ENCODE measurements around the gene ZCCHC2.

The ZCCHC2 gene

DNA sequence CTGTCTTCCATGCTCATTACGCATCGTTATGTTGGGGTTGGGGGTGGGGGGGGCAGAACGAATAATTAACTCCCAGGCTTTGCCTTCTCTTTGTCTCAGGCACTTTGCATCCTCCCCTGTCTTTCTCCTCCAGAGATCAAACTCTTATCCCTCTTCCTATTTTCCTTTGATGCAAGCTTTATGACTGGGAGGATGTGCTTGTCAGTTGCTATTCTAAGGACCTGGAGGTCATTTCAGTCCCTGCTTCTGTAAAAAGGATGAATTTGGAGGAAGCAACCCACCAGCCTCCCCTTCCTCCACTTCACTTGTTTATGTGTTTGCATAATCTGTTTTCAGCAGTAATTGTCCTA is 87.5 kb downstream of the ZCCHC2 start:
- no peak for DNase-seq (ENCODE audit: low read depth in 2 of 2)

DNA sequence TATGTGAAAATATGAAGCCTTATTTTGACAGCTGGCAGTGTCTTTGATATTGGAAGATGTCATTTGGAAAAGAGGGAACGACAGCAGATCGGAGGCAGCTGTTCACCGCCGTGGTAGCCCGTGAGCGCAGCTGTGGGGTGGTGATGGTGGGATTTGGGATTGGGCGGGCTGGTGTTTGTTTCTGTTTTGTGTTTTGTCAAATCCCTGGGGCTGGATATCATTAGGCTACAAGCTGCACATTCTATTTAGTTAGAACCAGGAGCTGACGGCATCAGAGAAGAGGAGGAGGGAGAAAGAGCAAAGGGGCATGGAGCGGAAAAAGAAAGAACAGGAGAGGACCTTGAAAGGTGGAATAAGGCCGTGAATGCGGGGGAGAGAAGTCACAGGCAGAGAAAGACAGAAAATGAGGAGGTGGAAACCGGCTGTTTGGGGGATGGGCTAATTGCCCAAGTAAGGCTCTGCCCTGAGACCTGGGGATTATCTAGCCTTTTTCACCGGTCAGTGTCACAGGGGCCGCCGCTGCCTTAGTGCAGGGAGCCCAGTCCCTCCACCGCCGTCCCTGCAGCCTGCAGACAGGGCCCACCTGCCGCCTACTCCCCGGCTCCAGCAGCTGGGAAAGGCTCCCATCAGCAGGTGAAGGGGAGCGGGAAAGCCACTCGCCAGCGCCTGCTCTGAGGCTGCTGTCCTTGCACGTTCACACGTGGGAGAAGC is 88.0 kb downstream of the ZCCHC2 start:
- no peak for DNase-seq (ENCODE audit: low read depth in 2 of 2)

DNA sequence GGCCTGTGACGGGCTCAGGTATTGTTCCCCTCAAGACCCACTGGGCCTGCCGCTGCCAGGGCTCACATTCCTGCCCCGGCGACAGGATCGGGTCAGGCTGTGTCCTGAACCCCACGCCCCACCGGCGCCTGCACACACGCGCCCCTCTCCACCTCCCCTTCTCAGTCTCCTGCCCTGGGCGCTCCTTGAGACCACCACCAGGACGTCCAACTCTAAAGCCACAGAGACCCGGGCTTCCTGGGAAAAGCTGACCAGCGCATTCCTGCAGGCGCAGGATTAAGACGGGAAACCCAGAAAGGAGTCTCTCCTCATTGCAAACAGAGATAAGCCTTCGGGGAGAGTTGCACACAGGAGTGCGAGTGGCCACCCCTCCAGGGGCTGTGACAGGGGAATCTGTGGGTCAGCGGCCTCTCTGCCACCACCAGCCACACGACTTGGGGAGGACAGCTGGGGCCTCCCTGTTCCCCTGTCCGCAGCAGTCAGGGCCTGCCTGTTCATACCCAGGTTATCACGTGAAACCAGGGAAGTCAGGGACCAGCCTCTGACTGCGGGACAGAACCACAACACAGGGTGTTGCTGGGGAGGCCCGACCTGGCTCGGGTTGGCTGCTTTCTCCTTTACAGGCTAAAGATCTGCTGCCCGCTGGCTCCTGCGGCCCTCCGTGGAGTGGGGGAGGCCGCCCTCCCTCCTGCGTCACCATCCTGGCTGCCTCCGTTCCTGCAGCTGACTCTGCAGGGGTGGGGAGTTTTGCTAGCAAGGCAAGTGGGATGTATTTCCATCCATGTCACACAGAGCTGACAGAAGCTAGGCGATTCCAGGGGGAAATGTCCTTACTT is 88.8 kb downstream of the ZCCHC2 start:
- DNase-seq (ENCODE audit: low read depth in 2 of 2) = no peak

DNA sequence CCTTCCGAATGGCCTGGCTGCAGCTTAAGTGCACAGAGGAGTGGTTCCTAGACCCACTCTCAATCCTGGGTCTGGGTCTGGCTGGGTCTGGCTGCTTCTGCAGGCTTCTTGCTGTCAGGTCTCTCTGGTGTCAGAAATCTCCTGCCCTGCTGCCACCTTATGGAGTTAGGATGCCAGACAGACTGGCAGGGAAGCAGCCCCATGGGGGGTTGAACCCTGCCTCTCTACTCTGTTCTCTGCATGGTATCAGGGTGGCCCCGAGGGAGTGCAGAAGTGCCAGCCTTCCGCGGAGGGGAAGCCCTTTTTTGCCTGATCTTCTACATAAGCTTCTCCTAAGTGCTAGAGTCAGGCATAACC is 89.4 kb downstream of the ZCCHC2 start:
- no peak for DNase-seq (ENCODE audit: low read depth in 2 of 2)

DNA sequence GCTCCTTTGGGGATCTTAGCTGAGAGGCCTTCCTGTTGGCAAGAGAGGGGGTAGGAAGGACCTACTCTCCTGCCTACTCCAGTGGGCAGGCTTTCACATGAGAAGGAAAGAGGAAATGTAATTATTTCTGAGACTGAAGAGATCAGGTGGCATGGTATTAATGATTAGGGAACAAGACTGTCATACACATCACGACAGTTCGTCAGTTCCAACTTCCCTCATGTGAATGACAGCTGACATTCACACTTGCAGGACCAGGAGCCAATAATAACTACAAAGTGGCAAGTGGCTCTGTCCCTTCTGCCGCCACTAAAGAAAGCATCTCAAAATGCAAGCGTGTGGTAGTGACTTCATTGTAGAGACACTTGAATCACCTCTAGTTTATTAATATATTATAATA is 90.0 kb downstream of the ZCCHC2 start:
- no peak for DNase-seq (ENCODE audit: low read depth in 2 of 2)

DNA sequence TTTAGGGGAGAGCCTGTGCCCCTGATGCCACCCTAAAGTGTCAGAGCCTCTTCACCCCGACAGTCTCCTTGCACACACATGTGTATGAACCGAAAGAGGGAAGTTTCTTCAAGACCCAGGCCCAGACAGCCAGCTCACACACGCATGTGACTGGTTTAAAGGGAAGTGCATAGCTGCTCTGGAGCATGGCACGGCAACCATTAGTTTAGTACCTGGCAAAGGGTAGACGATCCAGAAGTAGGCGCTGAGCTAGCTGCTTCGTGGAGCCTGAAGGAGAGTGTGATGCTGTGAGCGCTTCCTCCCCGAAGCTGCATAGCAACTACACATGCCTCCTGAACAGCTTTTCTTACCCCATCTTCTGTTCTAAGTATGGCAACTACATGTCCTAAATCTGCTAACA is 91.7 kb downstream of the ZCCHC2 start:
- DNase-seq (ENCODE audit: low read depth in 2 of 2) = no peak

DNA sequence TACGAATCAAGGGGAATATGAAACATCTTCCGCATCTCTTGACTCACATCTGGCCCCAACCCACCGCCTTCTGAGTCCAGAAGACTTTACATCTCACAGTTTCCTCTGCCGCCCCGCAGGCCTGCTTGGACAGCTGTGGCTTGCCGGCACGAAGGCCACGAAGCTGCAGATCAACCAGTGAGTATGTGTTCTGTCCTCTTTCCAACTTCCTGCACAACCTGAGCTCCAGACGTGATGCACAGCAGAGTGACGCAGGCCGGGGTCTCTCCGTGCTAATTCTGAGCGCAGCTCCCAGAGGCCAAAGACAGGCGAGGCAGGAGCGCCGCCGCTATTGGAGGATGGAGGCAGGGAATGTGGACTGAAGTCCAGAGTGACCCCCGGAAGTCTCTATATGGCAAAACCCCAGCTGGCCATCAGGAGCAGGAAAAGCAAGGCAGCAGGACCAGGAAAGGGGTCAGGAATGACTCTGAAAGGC is 93.5 kb downstream of the ZCCHC2 start:
- DNase-seq (ENCODE audit: low read depth in 2 of 2) = no peak

DNA sequence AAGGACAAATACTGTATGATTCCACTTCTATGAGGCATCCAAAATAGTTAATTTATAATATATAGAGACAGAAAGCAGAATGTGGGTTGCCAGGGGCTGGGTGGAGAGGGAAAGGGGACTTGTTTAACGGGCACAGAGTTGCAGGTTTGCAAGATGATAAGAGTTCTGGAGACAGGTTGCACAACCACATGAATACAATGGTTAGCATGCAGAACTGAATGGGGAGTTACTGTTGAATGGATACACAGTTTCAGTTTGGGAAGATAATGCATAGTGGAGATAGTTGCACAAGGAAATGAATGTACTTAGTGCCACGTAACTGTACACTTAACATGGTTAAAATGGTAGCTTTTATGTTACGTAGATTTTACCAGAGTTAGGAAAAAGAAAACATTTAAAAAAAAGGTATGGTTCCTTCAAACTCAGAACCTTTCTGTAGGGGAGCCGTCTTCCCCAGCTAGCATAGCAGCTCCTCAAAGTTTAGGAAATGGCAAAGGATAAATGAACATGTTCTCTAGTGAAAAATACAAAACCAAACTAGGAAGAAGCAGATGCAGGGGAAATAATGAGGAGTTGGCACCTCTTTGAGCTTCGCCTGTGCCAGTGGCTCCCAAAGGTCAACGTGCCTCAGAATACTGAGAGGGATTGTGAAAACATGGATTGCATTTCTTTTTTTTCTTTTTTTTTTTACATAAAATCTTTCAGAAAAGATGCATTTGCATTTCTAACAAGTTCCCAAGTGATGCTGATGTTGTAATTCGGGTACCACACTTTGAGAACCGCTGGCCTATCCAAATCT is 95.2 kb downstream of the ZCCHC2 start:
- DNase-seq (ENCODE audit: low read depth in 2 of 2) = no peak

DNA sequence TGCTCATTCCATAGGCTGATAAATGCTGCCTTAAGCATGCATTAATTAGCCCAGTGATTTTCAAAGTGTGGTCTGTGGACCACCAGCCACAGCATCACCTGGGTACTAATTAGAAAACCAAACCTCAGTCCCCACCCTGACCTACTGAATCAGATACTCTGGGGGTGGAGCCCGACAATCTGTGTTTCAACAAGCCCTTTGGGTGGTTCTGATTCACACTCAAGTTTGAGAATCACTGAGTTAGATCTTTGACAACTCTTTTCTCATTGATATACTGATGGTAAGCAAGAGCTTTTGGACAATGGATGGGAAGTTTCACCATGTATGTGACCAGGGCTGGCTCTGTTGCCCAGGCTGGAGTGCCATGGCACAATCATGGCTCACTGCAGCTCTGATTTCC is 95.9 kb downstream of the ZCCHC2 start:
- DNase-seq (ENCODE audit: low read depth in 2 of 2) = no peak

DNA sequence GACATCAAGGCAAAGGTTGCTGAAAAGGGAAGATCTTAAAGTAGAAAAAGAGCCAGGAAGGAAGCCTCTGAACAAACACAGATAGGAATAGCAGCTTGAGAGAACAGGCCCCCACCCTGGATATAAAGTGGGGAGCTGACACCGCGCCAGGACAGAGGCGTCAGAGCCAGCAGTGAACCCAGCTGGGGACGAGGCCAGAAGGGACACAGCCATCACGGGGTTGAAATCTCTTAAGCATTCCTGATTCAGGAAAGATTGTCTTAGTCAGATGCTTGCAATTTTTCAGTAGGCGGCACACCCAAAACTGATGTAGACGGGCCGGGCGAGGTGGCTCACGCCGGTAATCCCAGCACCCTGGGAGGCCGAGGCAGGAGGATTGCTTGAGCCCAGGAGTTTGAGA is 98.7 kb downstream of the ZCCHC2 start:
- DNase-seq (ENCODE audit: low read depth in 2 of 2) = no peak

DNA sequence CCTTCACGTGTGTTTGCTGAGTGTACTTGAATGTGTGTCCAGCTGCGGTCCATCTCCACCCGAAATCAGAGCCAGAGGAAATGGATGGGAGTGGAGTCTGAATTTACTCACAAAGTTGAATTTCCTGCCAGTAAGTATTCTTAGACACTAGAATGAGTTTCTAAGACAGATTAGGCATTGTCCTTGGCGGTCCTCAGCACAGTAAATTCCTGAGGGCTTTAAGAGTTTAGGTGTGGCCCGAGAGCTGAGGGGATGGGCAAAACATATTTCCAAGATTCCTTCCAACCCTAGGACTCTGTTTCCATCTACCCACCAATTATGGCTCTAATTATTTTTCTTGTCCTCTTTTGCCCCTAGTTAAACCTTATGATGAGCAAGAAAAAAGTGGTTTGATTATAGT is 102.2 kb downstream of the ZCCHC2 start:
- DNase-seq (ENCODE audit: low read depth in 2 of 2) = no peak

All from stimulated activated CD4-positive, alpha-beta T cell treated with anti-CD3 and anti-CD28 coated beads, Interleukin-4, amount 100 ng/mL, for 48 hours (primary cell).